ENCODE results near the gene SELENBP1.

SELENBP1 gene

GRCh38 chr1:151372058-151372934 is at the start of gene SELENBP1:
Gene SELENBP1, minus strand, starts transcription at chr1:151372705. Its CDS starts 64 bp downstream, at chr1:151372641.
- Histone ChIP-seq H3K4me1 (ENCODE audit: control insufficient read depth, insufficient read depth, low read length) (peaks cover 2% of the 10 kb centered on the region), H3K27me3 (ENCODE audit: control insufficient read depth, insufficient read depth, low read length) (no peaks in the 10 kb centered on the region), H3K4me3 (ENCODE audit: low read depth, low read length) (peak within 1 kb of the TSS; percentile 56), H3K9ac (ENCODE audit: low read depth, low read length) (peak within 1 kb of the TSS; percentile 65), H3K9me3 (ENCODE audit: control insufficient read depth, insufficient read depth, low read length) (no peaks in the 10 kb centered on the region), H3K36me3 (ENCODE audit: control insufficient read depth, insufficient read depth, low read length) (peaks cover 3% of the 10 kb centered on the region)

GRCh38 chr1:151419819-151420218 is 47.3 kb upstream of the SELENBP1 start:
- Histone ChIP-seq H3K36me3 (ENCODE audit: control insufficient read depth, insufficient read depth, low read length) (peaks cover 37% of the 10 kb centered on the region), H3K4me1 (ENCODE audit: control insufficient read depth, insufficient read depth, low read length) (no peaks in the 10 kb centered on the region), H3K9me3 (ENCODE audit: control insufficient read depth, insufficient read depth, low read length) (no peaks in the 10 kb centered on the region), H3K27me3 (ENCODE audit: control insufficient read depth, insufficient read depth, low read length) (no peaks in the 10 kb centered on the region), H3K4me3 (ENCODE audit: low read depth, low read length) (no peak overlapping the region), H3K9ac (ENCODE audit: low read depth, low read length) (no peak overlapping the region)

- Histone ChIP-seq H3K4me3 (ENCODE audit: low read depth, low read length) (no peak overlapping the region), H3K27me3 (ENCODE audit: control insufficient read depth, insufficient read depth, low read length) (no peaks in the 10 kb centered on the region), H3K4me1 (ENCODE audit: control insufficient read depth, insufficient read depth, low read length) (no peaks in the 10 kb centered on the region), H3K36me3 (ENCODE audit: control insufficient read depth, insufficient read depth, low read length) (peaks cover 28% of the 10 kb centered on the region), H3K9me3 (ENCODE audit: control insufficient read depth, insufficient read depth, low read length) (no peaks in the 10 kb centered on the region), H3K9ac (ENCODE audit: low read depth, low read length) (no peak overlapping the region)
Observed at GRCh38 chr1:151418081-151418480, 45.6 kb upstream of the SELENBP1 start.

- H3K9me3 ChIP-seq (ENCODE audit: control insufficient read depth, insufficient read depth, low read length) = no peaks in the 10 kb centered on the region
- no peak overlapping the region for H3K4me3 ChIP-seq (ENCODE audit: low read depth, low read length)
- H3K4me1 ChIP-seq (ENCODE audit: control insufficient read depth, insufficient read depth, low read length) = no peaks in the 10 kb centered on the region
- no peak overlapping the region for H3K9ac ChIP-seq (ENCODE audit: low read depth, low read length)
- no peaks in the 10 kb centered on the region for H3K27me3 ChIP-seq (ENCODE audit: control insufficient read depth, insufficient read depth, low read length)
- H3K36me3 ChIP-seq (ENCODE audit: control insufficient read depth, insufficient read depth, low read length) = peaks cover 31% of the 10 kb centered on the region
Observed at GRCh38 chr1:151416231-151416630, 43.7 kb upstream of the SELENBP1 start.

GRCh38 chr1:151411884-151412283 is 39.4 kb upstream of the SELENBP1 start:
- no peaks in the 10 kb centered on the region for H3K27me3 ChIP-seq (ENCODE audit: control insufficient read depth, insufficient read depth, low read length)
- H3K36me3 ChIP-seq (ENCODE audit: control insufficient read depth, insufficient read depth, low read length) = peaks cover 36% of the 10 kb centered on the region
- H3K4me3 ChIP-seq (ENCODE audit: low read depth, low read length) = no peak overlapping the region
- H3K4me1 ChIP-seq (ENCODE audit: control insufficient read depth, insufficient read depth, low read length) = no peaks in the 10 kb centered on the region
- no peaks in the 10 kb centered on the region for H3K9me3 ChIP-seq (ENCODE audit: control insufficient read depth, insufficient read depth, low read length)
- no peak overlapping the region for H3K9ac ChIP-seq (ENCODE audit: low read depth, low read length)

- H3K36me3 ChIP-seq (ENCODE audit: control insufficient read depth, insufficient read depth, low read length) = peaks cover 43% of the 10 kb centered on the region
- no peak overlapping the region for H3K9ac ChIP-seq (ENCODE audit: low read depth, low read length)
- no peaks in the 10 kb centered on the region for H3K9me3 ChIP-seq (ENCODE audit: control insufficient read depth, insufficient read depth, low read length)
Observed at GRCh38 chr1:151408891-151409290, 36.4 kb upstream of the SELENBP1 start.

GRCh38 chr1:151407304-151407703 is 34.8 kb upstream of the SELENBP1 start:
- peaks cover 45% of the 10 kb centered on the region for H3K36me3 ChIP-seq (ENCODE audit: control insufficient read depth, insufficient read depth, low read length)
- H3K27me3 ChIP-seq (ENCODE audit: control insufficient read depth, insufficient read depth, low read length) = no peaks in the 10 kb centered on the region
- H3K9me3 ChIP-seq (ENCODE audit: control insufficient read depth, insufficient read depth, low read length) = no peaks in the 10 kb centered on the region
- H3K4me3 ChIP-seq (ENCODE audit: low read depth, low read length) = no peak overlapping the region
- no peak overlapping the region for H3K9ac ChIP-seq (ENCODE audit: low read depth, low read length)
- H3K4me1 ChIP-seq (ENCODE audit: control insufficient read depth, insufficient read depth, low read length) = no peaks in the 10 kb centered on the region

More at GRCh38 chr1:151408891-151409290, 36.4 kb upstream of the SELENBP1 start:
- Histone ChIP-seq H3K27me3 (ENCODE audit: control insufficient read depth, insufficient read depth, low read length) (no peaks in the 10 kb centered on the region), H3K4me1 (ENCODE audit: control insufficient read depth, insufficient read depth, low read length) (no peaks in the 10 kb centered on the region), H3K4me3 (ENCODE audit: low read depth, low read length) (no peak overlapping the region)

GRCh38 chr1:151406176-151406575 is 33.7 kb upstream of the SELENBP1 start:
- H3K36me3 ChIP-seq (ENCODE audit: control insufficient read depth, insufficient read depth, low read length) = peaks cover 53% of the 10 kb centered on the region

GRCh38 chr1:151405187-151405951 is 32.9 kb upstream of the SELENBP1 start:
- Histone ChIP-seq H3K27me3 (ENCODE audit: control insufficient read depth, insufficient read depth, low read length) (no peaks in the 10 kb centered on the region), H3K9ac (ENCODE audit: low read depth, low read length) (no peak overlapping the region), H3K4me1 (ENCODE audit: control insufficient read depth, insufficient read depth, low read length) (no peaks in the 10 kb centered on the region), H3K4me3 (ENCODE audit: low read depth, low read length) (no peak overlapping the region), H3K36me3 (ENCODE audit: control insufficient read depth, insufficient read depth, low read length) (peaks cover 56% of the 10 kb centered on the region), H3K9me3 (ENCODE audit: control insufficient read depth, insufficient read depth, low read length) (no peaks in the 10 kb centered on the region)

More at GRCh38 chr1:151406176-151406575, 33.7 kb upstream of the SELENBP1 start:
- H3K9ac ChIP-seq (ENCODE audit: low read depth, low read length) = no peak overlapping the region
- H3K9me3 ChIP-seq (ENCODE audit: control insufficient read depth, insufficient read depth, low read length) = no peaks in the 10 kb centered on the region
- no peak overlapping the region for H3K4me3 ChIP-seq (ENCODE audit: low read depth, low read length)
- no peaks in the 10 kb centered on the region for H3K4me1 ChIP-seq (ENCODE audit: control insufficient read depth, insufficient read depth, low read length)
- no peaks in the 10 kb centered on the region for H3K27me3 ChIP-seq (ENCODE audit: control insufficient read depth, insufficient read depth, low read length)

GRCh38 chr1:151403612-151404011 is 31.1 kb upstream of the SELENBP1 start:
- no peaks in the 10 kb centered on the region for H3K9me3 ChIP-seq (ENCODE audit: control insufficient read depth, insufficient read depth, low read length)
- no peaks in the 10 kb centered on the region for H3K27me3 ChIP-seq (ENCODE audit: control insufficient read depth, insufficient read depth, low read length)
- H3K36me3 ChIP-seq (ENCODE audit: control insufficient read depth, insufficient read depth, low read length) = peaks cover 49% of the 10 kb centered on the region
- H3K9ac ChIP-seq (ENCODE audit: low read depth, low read length) = no peak overlapping the region
- no peak overlapping the region for H3K4me3 ChIP-seq (ENCODE audit: low read depth, low read length)
- no peaks in the 10 kb centered on the region for H3K4me1 ChIP-seq (ENCODE audit: control insufficient read depth, insufficient read depth, low read length)

- H3K36me3 ChIP-seq (ENCODE audit: control insufficient read depth, insufficient read depth, low read length) = peaks cover 40% of the 10 kb centered on the region
Observed at GRCh38 chr1:151402764-151403163, 30.3 kb upstream of the SELENBP1 start.

More at GRCh38 chr1:151402764-151403163, 30.3 kb upstream of the SELENBP1 start:
- no peak overlapping the region for H3K4me3 ChIP-seq (ENCODE audit: low read depth, low read length)
- no peaks in the 10 kb centered on the region for H3K9me3 ChIP-seq (ENCODE audit: control insufficient read depth, insufficient read depth, low read length)
- no peaks in the 10 kb centered on the region for H3K27me3 ChIP-seq (ENCODE audit: control insufficient read depth, insufficient read depth, low read length)
- no peaks in the 10 kb centered on the region for H3K4me1 ChIP-seq (ENCODE audit: control insufficient read depth, insufficient read depth, low read length)
- no peak overlapping the region for H3K9ac ChIP-seq (ENCODE audit: low read depth, low read length)

Data from iPS-15b (cell line).